Ovary (tissue), 3 donors: ENCODE data around the gene PRKG1.

Experiments
- CTCF ChIP-seq, 3 donors: fragments of 450-650 bp in 2 of 3; fragments of 200-600 bp in 1 of 3; IDR thresholded peaks; one replicate each; pipeline versions ENCODE4 v1.5.1 to v1.8.0; 2016 to 2022; ENCODE audit warnings: antibody characterized with exemption in 3 of 3, mild to moderate bottlenecking in 1 of 3
- EP300 ChIP-seq: sonication (generic); formaldehyde crosslinking; IDR thresholded peaks from one replicate; pipeline ENCODE4 v1.6.1; 2017; ENCODE audit warnings: antibody characterized with exemption
- POLR2A ChIP-seq: fragments of 450-650 bp; IDR thresholded peaks from one replicate; pipeline ENCODE4 v1.6.1; 2017; ENCODE audit warnings: antibody characterized with exemption, mild to moderate bottlenecking, moderate library complexity
- donor health status: DM: no; HTN: no; CAD: no.

- no peak for TF ChIP-seq CTCF (IDR thresholded peaks at IDR 0.05)
- no peak for TF ChIP-seq POLR2A
- no peak for TF ChIP-seq EP300
These were observed 635.2 kb downstream of the PRKG1 start for GRCh38 chr10:51709324-51709972.
